ENCODE measurements around the gene WDR5B. TPM values are rescaled to one million over a fixed set of nuclear protein-coding genes. Genes with fewer than 3 reads are reported as not detected.
A peak's percentile ranks its signal among the peaks of the same experiment; 100 is the strongest.

WDR5B gene
- 1 to 10 TPM; 4.6 to 4.8 TPM for total RNA-seq
- 1.6 TPM for polyA plus RNA-seq

DNA sequence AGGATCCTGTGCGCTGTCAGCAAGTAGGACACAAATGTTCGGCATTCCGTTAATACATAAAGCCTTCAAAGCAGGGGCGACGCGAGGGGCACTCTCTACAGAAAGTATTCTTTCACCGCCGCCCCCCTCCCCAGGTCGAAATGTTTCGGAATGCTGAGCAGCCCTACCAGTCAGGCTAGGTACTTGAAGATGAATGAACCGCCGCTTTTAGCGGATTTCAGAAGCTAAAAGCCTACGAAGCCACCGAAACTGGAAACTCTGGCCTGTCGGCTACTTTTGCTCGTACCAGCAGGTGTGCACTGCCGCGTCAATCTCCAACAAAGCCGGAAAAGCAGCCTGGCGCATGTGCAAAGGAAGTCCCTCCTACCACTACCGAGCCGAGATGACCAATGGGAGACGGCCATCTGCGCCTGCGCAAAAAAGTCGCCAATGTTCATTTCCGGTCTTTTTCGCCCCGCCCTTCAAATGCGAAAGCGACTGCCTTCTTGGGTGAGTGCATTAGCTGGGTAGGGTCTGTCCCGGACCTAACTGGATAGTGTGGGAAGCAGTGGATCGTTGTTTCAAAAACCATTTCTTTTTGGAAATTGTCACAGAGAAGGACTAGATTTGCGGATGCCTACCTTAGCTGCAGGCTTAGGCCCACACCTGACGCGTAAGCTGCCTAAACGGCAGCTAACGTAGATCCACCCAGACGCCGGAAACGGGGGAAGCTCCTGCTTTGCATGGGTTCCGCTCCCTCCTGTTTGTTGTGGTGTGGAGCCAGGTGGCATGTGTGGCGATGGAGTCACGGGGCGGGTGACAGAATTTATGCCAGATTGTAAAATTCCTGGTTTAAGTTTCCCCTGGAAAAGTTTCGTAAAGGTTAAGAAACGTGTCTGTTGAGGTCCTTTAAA, at the start of gene WDR5B:
WDR5B (minus strand) TSS at position 301 of the 893 bp plus-strand sequence. CDS start 534 bp downstream, outside the sequence.
- H3K36me3 ChIP-seq (ENCODE audit: insufficient read depth, low read length) = no peaks in the 10 kb centered on the region
- peak within 1 kb of the TSS; percentile 97 to 100 (median 100) for H3K27ac Mint-ChIP-seq
- peaks cover 0 to 4% of the 10 kb centered on the region in 2 donors for H3K27me3 Mint-ChIP-seq
- H3K4me1 ChIP-seq (ENCODE audit: insufficient read depth, low read length) = peaks cover 27% of the 10 kb centered on the region
- H3K27ac ChIP-seq (ENCODE audit: low read depth, low read length) = peak within 1 kb of the TSS; percentile 91
- H3K4me3 Mint-ChIP-seq = peak within 1 kb of the TSS; percentile 93 to 100 (median 97)
- H3K36me3 Mint-ChIP-seq = peaks cover 0 to 47% (median 8%) of the 10 kb centered on the region in 3 donors
- ChIA-PET POLR2A (interaction anchor here (1.5 to 3.4 kb wide), 4 partner anchors 16 to 98 kb away, joined by 4 to 45 read pairs (median 19); partner anchors contain the start of genes FAM162A, KPNA1 and MIX23), CTCF (interaction anchor here (1.2 to 2.7 kb wide), 6 partner anchors 22 to 264 kb away, joined by 3 to 17 read pairs (median 7); partner anchors contain the start of genes FAM162A and KPNA1)
- H3K9me3 Mint-ChIP-seq = no peaks in the 10 kb centered on the region
- DNase-seq = peak; percentile 97 to 99 (median 98)
- peak within 1 kb of the TSS; percentile 74 for H3K4me3 ChIP-seq (ENCODE audit: low read length)
- no peaks in the 10 kb centered on the region for H3K27me3 ChIP-seq (ENCODE audit: insufficient read depth, low read length, poor library complexity, severe bottlenecking)
- H3K9me3 ChIP-seq (ENCODE audit: low read length) = no peaks in the 10 kb centered on the region
- peaks cover 42 to 69% (median 65%) of the 10 kb centered on the region in 3 donors for H3K4me1 Mint-ChIP-seq

DNA sequence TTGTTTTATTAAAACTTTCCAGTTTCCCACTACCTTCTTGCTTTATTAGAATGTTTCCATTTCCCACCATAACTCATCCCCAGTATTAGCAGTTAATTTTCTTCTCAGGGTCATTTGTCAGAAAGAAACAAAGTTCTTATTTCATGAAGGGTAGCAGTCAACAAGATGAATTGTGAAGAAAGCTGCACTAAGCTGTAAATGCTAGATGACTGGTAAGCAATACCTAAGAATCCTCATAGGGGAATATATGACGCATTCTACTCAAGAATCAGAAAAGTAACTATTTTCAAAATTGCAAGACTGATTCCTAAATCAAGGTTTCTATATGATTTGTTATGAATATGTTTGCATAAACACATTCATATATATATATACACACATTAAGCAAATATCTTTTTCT, 48.8 kb upstream of the WDR5B start:
- ChIA-PET POLR2A (no interaction called here), CTCF (no interaction called here)
- H3K4me1 ChIP-seq (ENCODE audit: insufficient read depth, low read length) = peaks cover 11% of the 10 kb centered on the region
- H3K9me3 Mint-ChIP-seq = no peaks in the 10 kb centered on the region
- no peak overlapping the region for H3K4me3 Mint-ChIP-seq
- peaks cover 4 to 65% (median 20%) of the 10 kb centered on the region in 3 donors for H3K36me3 Mint-ChIP-seq
- no peaks in the 10 kb centered on the region for H3K27me3 Mint-ChIP-seq
- no peak for DNase-seq
- no peaks in the 10 kb centered on the region for H3K9me3 ChIP-seq (ENCODE audit: low read length)
- H3K36me3 ChIP-seq (ENCODE audit: insufficient read depth, low read length) = peaks cover 9% of the 10 kb centered on the region
- no peaks in the 10 kb centered on the region for H3K27me3 ChIP-seq (ENCODE audit: insufficient read depth, low read length, poor library complexity, severe bottlenecking)
- no peak overlapping the region for H3K4me3 ChIP-seq (ENCODE audit: low read length)
- peak overlapping the region in 1 of 8 donors; percentile 79 for H3K27ac Mint-ChIP-seq
- H3K27ac ChIP-seq (ENCODE audit: low read depth, low read length) = no peak overlapping the region
- H3K4me1 Mint-ChIP-seq = peaks cover 21 to 32% (median 26%) of the 10 kb centered on the region in 3 donors

DNA sequence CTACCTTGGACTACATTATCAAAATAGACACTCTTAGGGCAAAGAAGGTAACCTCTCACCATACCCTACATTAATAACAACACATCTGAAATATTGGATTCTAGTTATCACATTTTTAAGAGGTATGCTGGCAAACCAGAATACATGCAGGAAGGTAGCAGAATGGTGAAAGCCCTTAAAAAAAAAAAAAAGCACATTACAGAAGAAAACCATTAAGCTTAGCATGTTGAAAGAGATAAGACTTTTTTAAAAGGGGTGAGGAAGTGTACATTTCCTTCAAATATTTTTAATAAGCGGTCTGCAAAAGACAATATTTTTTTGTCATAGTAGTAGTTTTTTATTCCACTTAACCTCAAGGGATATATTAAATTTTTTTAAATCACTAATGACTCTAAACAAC, 46.5 kb upstream of the WDR5B start:
- Histone ChIP-seq H3K27me3 (ENCODE audit: insufficient read depth, low read length, poor library complexity, severe bottlenecking) (no peaks in the 10 kb centered on the region), H3K4me3 (ENCODE audit: low read length) (no peak overlapping the region), H3K9me3 (ENCODE audit: low read length) (no peaks in the 10 kb centered on the region), H3K36me3 (ENCODE audit: insufficient read depth, low read length) (peaks cover 22% of the 10 kb centered on the region), H3K4me1 (ENCODE audit: insufficient read depth, low read length) (no peaks in the 10 kb centered on the region), H3K27ac (ENCODE audit: low read depth, low read length) (no peak overlapping the region)
- Mint-ChIP-seq H3K27ac (no peak overlapping the region), H3K4me3 (no peak overlapping the region), H3K9me3 (no peaks in the 10 kb centered on the region), H3K4me1 (peaks cover 4 to 16% (median 5%) of the 10 kb centered on the region in 3 donors), H3K36me3 (peaks cover 4 to 83% (median 29%) of the 10 kb centered on the region in 3 donors), H3K27me3 (no peaks in the 10 kb centered on the region)
- no peak for DNase-seq
- CTCF ChIA-PET = no interaction called here
- POLR2A ChIA-PET = no interaction called here

DNA sequence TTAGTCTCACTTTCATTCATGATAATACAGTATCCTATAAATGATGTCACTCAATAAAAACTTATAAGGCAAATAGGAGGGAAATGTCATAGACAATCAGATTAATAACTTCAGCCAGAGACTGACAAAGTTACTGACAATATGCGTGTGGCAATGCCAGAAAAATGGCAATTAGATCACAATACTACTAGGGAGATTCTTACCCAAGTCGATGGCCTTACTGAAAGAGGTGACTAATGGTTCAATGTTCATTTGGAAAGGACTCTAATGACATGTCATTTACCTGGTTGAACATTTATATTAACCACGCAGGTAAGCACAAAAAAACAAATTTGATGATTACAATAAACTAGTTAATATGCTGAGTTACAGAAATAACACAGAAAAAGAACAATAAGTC, 45.9 kb upstream of the WDR5B start:
- no peaks in the 10 kb centered on the region for H3K4me1 ChIP-seq (ENCODE audit: insufficient read depth, low read length)
- CTCF ChIA-PET = no interaction called here
- Mint-ChIP-seq H3K9me3 (no peaks in the 10 kb centered on the region), H3K27ac (peak overlapping the region in 2 of 8 donors; percentile 4 to 33), H3K4me3 (no peak overlapping the region), H3K36me3 (peaks cover 4 to 86% (median 27%) of the 10 kb centered on the region in 3 donors), H3K4me1 (peaks cover 0 to 12% (median 3%) of the 10 kb centered on the region in 3 donors), H3K27me3 (no peaks in the 10 kb centered on the region)
- no peaks in the 10 kb centered on the region for H3K9me3 ChIP-seq (ENCODE audit: low read length)
- no peak overlapping the region for H3K27ac ChIP-seq (ENCODE audit: low read depth, low read length)
- H3K27me3 ChIP-seq (ENCODE audit: insufficient read depth, low read length, poor library complexity, severe bottlenecking) = no peaks in the 10 kb centered on the region
- H3K4me3 ChIP-seq (ENCODE audit: low read length) = no peak overlapping the region
- DNase-seq = no peak
- POLR2A ChIA-PET = no interaction called here
- H3K36me3 ChIP-seq (ENCODE audit: insufficient read depth, low read length) = peaks cover 28% of the 10 kb centered on the region

DNA sequence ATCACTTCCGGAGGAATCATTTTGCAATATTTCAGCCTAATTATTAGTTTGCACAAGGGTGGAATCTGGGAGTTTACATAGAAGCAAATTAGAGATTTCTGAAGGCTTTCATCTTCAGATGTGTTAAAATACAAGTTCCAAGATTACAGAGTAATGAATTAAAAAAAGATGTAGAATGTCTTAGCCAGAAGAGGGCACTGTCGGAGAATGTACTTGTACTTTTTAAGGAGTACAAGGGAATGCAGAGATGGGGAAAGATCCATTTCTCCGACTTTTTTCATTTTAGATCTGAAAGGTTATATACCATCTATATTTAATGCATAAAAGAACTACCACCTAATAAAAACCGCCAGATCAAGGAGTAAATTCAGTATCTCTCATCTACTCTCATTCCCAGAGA, 43.1 kb upstream of the WDR5B start:
- Histone ChIP-seq H3K27me3 (ENCODE audit: insufficient read depth, low read length, poor library complexity, severe bottlenecking) (no peaks in the 10 kb centered on the region), H3K9me3 (ENCODE audit: low read length) (no peaks in the 10 kb centered on the region), H3K27ac (ENCODE audit: low read depth, low read length) (no peak overlapping the region), H3K36me3 (ENCODE audit: insufficient read depth, low read length) (peaks cover 29% of the 10 kb centered on the region), H3K4me3 (ENCODE audit: low read length) (no peak overlapping the region), H3K4me1 (ENCODE audit: insufficient read depth, low read length) (no peaks in the 10 kb centered on the region)
- no peaks in the 10 kb centered on the region for H3K27me3 Mint-ChIP-seq
- H3K4me1 Mint-ChIP-seq = peaks cover 0 to 12% (median 0%) of the 10 kb centered on the region in 3 donors
- peak overlapping the region in 2 of 8 donors; percentile 10 to 26 for H3K27ac Mint-ChIP-seq
- no peak overlapping the region for H3K4me3 Mint-ChIP-seq
- DNase-seq = no peak
- peaks cover 4 to 85% (median 28%) of the 10 kb centered on the region in 3 donors for H3K36me3 Mint-ChIP-seq
- CTCF ChIA-PET = interaction anchor here (1.3 kb wide), 1 partner anchor 43 kb away, joined by 4 read pairs; the partner anchor contains the start of gene WDR5B
- no peaks in the 10 kb centered on the region for H3K9me3 Mint-ChIP-seq
- POLR2A ChIA-PET = interaction anchor here (0.5 kb wide), 1 partner anchor 726 kb away, joined by 4 read pairs; no protein-coding TSS in a partner anchor

DNA sequence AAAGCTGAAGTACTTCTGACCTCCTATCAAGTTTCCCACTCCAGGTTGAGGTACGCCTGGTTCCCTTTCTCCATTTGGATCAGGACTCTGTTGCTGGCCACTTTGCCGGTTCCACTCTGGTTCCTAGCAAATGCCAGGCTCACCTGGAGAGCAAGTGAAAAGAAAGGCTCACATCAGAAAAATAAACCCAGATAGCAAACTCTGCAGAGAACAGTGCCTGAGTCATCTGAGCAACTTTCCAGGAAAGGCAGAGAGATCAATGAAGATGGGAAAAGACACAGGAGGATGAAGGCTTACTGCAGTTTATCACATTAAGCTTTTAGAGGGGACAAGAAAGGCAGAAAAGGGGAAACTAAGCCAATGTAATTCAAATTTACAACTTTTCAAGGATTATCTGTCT, 41.8 kb upstream of the WDR5B start:
- H3K4me1 Mint-ChIP-seq = peaks cover 0 to 12% (median 0%) of the 10 kb centered on the region in 3 donors
- H3K4me3 Mint-ChIP-seq = no peak overlapping the region
- H3K27me3 Mint-ChIP-seq = no peaks in the 10 kb centered on the region
- peaks cover 2 to 85% (median 25%) of the 10 kb centered on the region in 3 donors for H3K36me3 Mint-ChIP-seq
- H3K4me1 ChIP-seq (ENCODE audit: insufficient read depth, low read length) = no peaks in the 10 kb centered on the region
- H3K27me3 ChIP-seq (ENCODE audit: insufficient read depth, low read length, poor library complexity, severe bottlenecking) = no peaks in the 10 kb centered on the region
- no peak overlapping the region for H3K27ac ChIP-seq (ENCODE audit: low read depth, low read length)
- POLR2A ChIA-PET = no interaction called here
- CTCF ChIA-PET = interaction anchor here (1.3 to 1.7 kb wide), 2 partner anchors 41 to 65 kb away, joined by 3 to 4 read pairs; partner anchors contain the start of gene WDR5B
- no peak for DNase-seq
- peaks cover 33% of the 10 kb centered on the region for H3K36me3 ChIP-seq (ENCODE audit: insufficient read depth, low read length)
- H3K9me3 ChIP-seq (ENCODE audit: low read length) = no peaks in the 10 kb centered on the region
- no peaks in the 10 kb centered on the region for H3K9me3 Mint-ChIP-seq
- no peak overlapping the region for H3K4me3 ChIP-seq (ENCODE audit: low read length)
- H3K27ac Mint-ChIP-seq = peak overlapping the region in 3 of 8 donors; percentile 39 to 78 (median 77)

DNA sequence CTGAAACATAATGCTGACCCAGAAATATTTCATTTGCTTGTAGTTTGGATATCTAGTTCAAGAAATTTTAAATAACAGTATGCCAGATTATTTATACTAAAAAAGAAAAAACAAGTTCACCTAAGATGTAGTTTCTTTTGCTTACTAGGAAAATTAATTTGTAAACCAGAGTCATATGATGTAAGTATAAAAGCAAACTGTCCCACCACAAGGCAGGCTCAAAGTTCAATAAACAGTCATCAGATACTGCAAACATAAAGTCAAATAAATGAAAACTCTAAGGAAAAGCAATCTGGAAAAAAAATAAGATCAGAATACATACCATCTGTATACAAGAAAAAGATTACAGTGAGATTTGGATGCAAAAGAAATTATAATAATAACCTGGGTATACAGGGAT, 40.2 kb upstream of the WDR5B start:
- Mint-ChIP-seq H3K36me3 (peaks cover 0 to 82% (median 28%) of the 10 kb centered on the region in 3 donors), H3K9me3 (no peaks in the 10 kb centered on the region), H3K27me3 (no peaks in the 10 kb centered on the region), H3K27ac (peak overlapping the region in 2 of 8 donors; percentile 17), H3K4me1 (peaks cover 0 to 7% (median 0%) of the 10 kb centered on the region in 3 donors), H3K4me3 (no peak overlapping the region)
- H3K9me3 ChIP-seq (ENCODE audit: low read length) = no peaks in the 10 kb centered on the region
- no peak overlapping the region for H3K4me3 ChIP-seq (ENCODE audit: low read length)
- ChIA-PET POLR2A (no interaction called here), CTCF (no interaction called here)
- H3K27ac ChIP-seq (ENCODE audit: low read depth, low read length) = no peak overlapping the region
- peaks cover 32% of the 10 kb centered on the region for H3K36me3 ChIP-seq (ENCODE audit: insufficient read depth, low read length)
- no peaks in the 10 kb centered on the region for H3K27me3 ChIP-seq (ENCODE audit: insufficient read depth, low read length, poor library complexity, severe bottlenecking)
- H3K4me1 ChIP-seq (ENCODE audit: insufficient read depth, low read length) = no peaks in the 10 kb centered on the region
- no peak for DNase-seq

DNA sequence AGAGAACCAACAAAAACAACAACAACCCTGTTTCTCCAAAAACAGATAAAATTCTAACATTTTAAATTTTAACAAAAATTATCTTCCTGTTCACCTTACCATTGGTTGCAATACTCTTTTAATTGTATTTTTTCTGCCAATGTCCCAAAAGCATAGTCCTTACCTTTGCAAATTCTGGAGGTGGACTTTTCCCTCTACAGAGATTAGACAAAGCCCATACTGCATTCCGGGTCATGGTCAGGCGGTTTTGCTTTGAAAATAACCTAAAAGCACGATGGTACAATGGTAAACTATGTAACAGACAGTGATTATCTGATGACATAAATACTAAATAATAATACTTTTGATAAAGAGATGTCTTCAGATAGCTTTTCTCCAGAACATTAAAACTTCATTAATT, 35.5 kb upstream of the WDR5B start:
- Histone ChIP-seq H3K9me3 (ENCODE audit: low read length) (no peaks in the 10 kb centered on the region), H3K27ac (ENCODE audit: low read depth, low read length) (no peak overlapping the region), H3K36me3 (ENCODE audit: insufficient read depth, low read length) (peaks cover 30% of the 10 kb centered on the region), H3K4me1 (ENCODE audit: insufficient read depth, low read length) (no peaks in the 10 kb centered on the region), H3K4me3 (ENCODE audit: low read length) (no peak overlapping the region), H3K27me3 (ENCODE audit: insufficient read depth, low read length, poor library complexity, severe bottlenecking) (no peaks in the 10 kb centered on the region)
- Mint-ChIP-seq H3K27me3 (no peaks in the 10 kb centered on the region), H3K9me3 (peaks cover 0 to 2% (median 0%) of the 10 kb centered on the region in 5 donors), H3K36me3 (peaks cover 30 to 86% (median 43%) of the 10 kb centered on the region in 3 donors), H3K27ac (peak overlapping the region in 2 of 8 donors; percentile 33 to 38), H3K4me3 (no peak overlapping the region), H3K4me1 (peaks cover 4 to 11% (median 11%) of the 10 kb centered on the region in 3 donors)
- no peak for DNase-seq
- CTCF ChIA-PET = no interaction called here
- POLR2A ChIA-PET = no interaction called here
